ENCODE results near the gene SMIM27.

DNA sequence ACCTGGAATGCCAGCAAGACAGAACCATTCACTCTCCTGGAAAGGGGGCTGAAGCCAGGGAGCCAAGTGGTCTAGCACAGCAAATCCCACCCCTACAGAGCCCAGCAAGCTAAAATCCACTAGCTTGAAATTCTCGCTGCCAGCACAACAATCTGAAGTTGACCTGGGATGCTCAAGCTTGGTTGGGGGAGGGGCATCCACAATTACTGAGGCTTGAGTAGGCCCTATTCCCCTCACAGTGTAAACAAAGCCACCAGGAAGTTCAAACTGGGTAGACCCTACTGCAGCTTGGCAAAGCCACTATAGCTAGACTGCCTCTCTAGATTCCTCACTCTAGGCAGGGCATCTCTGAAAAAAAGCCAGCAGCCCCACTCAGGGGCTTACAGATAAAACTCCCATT lies 43.4 kb upstream of the SMIM27 start:
- no peak for TF ChIP-seq GATA2 (IDR thresholded peaks at IDR 0.05; ENCODE audit: low read depth, low read length)
- no peak for TF ChIP-seq GATA3 (IDR thresholded peaks at IDR 0.05; ENCODE audit: low read depth, low read length)
